Stimulated activated CD8-positive, alpha-beta memory T cell treated with anti-CD3 and anti-CD28 coated beads, Interleukin-2, amount 100 ng/mL, for 48 hours (primary cell): Measurements from ENCODE around the gene UHRF1.
"Not testable (repeated sequence)": the region's sequence is repeated elsewhere in the genome, so short reads cannot be mapped to it uniquely, and the experiment has no call there.

Source experiments
- DNase-seq, 2 donors: peaks; one replicate each; pipeline ENCODE4 v3.0.0-alpha.2; 2020; ENCODE audit warnings: low read depth in 2 of 2

UHRF1 gene

DNA sequence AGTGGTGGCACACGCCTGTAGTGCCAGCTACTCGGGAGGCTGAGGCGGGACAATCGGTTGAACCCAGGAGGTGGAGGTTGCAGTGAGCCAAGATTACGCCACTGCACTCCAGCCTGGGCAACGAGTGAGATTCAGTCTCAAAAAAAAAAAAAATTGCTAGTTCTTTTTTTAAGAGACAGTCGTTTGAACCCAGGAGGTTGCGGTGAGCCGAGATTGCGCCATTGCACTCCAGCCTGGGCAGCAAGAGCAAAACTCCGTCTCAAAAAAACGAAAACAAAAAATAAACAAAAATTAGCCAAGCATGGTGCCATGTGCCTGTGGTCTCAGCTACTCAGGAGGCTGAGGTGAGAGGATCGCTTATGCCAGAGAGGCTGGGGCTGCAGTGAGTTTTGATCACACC is 8.4 kb upstream of the UHRF1 start:
- not testable (repeated sequence) for DNase-seq

DNA sequence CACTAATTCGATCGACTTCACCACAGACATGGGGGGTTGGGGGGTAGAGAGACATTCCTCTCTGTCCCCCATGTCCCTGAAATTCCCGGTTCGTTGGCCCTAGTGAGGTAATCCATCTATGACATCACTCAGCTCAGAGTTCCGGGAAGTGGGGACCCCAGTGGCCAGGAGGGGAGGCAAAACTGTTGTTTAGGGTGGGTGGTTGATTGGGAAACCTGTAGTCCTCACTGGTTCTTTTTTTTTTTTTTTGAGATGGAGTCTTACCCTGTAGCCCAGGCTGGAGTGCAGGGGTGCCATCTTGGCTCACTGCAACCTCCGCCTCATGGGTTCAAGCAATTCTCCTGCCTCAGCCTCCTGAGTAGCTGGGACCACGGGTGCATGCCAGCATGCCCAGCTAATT is 6.5 kb upstream of the UHRF1 start, which contains the start of gene ARRDC5:
Gene ARRDC5 (minus strand): TSS at position 101 of the 400 bp plus-strand sequence. CDS start 71 bp downstream, at position 30.
- DNase-seq: no peak

DNA sequence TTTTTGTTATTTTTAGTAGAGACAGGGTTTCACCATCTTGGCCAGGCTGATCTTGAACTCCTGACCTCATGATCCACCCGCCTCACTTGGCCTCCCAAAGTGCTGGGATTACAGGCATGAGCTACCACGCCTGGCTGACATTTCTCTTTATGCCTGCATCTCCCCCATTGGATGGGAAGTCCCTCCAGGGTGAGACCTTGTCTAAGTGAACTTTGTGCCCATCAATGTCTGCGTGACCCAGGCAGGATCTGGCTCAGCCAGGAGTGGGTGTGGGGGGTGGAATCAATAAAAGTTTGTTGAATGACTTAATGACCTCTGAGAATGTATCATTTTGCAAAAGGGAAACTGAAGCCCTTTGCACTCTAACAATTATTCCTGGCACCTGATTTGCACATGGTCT is 4.8 kb upstream of the UHRF1 start:
- DNase-seq: no peak

DNA sequence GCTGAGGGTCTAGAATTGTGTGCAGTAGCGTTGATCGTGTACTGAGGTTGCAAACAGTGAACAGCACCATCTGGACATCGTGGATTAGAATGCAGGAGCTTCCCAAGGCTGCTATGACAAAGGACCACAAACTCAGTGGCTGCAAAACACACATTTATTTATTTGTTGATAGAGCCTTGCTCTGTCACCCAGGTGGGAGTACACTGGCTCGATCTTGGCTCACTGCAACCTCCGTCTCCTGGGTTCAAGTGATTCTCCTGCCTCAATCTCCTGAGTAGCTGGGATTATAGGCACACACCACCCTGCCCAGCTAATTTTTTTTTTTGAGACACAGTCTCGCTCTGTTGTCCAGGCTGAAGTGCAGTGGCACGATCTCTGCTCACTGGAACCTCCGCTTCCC is 2.3 kb upstream of the UHRF1 start:
- DNase-seq: no peak

DNA sequence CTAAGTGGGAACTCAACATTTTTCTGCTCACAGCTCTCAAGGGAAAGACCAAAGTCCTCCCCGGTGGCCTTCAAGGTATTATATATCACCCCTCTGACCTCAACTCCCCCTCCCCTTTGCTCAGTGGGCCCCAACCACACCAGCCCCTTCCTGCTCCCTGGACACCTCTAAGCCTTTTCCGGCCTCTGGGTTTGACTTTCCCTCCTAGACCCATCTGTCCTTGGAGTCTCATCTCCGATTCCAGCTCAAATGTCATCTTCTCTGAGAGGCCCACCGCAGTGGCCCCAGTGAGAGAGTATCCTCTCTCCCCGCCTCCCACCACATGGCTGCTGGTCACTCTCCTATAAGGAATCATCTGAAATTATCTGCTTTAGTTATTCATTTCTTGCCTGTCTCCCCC is 941 bp upstream of the UHRF1 start:
- DNase-seq: no peak

DNA sequence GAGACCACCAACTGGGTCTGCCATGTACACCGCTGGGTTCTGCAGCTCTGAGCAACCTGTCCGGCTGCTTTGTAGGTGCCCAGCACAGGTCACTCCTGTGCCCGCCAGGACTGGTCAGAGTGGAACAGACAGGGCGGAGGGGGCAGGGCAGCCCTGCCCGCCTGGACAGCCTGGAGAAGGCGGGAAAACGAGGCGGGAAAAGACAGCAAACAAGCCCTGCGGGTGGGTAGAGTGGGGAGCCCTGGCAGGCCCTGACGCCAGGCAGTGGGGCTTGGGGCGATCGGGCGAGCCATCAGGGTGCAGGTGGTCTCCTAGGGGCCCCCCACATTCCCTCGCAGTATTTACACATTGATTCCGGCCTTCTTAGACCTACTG is 533 bp upstream of the UHRF1 start:
- no peak for DNase-seq

DNA sequence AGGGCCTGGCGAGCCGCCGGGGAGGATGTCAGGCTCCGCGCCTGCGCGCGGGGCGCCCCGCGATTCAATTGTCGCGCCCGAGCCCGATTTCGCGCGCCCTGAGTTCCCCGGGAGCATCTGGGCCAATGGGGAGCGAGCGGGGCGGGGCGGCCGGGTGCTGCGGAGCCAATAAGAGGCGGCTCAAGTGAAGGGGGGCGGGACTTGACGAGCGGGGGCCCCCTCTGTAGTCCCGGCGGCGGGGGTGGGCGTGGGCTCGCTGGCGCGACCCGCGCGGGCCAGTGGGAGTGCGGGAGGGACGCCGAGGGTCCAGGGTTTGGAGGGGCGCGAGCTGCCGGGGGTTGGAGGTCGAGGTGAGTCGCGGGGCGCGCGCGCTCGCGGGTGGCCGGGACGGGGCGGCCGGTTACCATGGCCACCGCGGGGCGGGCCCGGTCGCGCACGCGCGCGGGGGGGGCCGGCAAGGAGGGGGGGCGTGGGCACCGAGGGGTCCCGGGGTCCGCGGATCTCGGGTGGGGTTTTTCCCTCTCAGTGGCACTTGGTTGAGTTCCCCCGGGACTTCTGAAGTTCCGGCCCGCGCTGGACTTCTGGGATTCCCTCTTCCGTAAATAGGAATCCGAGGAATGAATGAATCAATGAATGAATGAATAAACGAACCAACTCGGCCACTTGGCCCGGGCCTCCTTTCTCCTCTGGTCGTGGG is 744 bp downstream of the UHRF1 start:
- peak; percentile 93 to 96 for DNase-seq

DNA sequence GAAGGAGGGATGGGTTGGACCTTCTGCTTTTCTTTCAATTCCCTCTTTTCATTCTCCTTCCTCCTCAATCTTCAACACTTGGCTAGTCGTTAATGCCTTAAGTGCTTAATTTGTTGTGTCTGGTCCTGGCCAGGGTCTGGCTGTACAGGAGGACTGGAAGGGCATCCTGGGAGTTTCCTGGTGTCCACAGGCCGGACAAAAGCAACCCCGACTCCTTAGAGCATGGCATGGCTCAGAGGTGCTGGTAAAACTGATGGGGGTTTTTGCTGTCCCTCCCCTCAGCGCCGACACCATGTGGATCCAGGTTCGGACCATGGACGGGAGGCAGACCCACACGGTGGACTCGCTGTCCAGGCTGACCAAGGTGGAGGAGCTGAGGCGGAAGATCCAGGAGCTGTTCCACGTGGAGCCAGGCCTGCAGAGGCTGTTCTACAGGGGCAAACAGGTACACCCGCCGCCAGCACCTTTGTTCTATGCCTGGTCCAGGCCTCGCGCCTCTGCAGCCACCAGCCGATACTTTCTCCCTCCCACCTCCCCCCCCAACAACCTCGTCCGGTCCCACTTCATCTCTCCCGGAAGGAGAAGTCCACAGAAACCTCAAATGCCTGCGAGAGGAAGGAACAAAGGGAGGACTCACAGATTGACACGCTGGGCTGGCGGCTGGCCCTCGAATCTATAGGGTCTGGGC is 1.4 kb downstream of the UHRF1 start:
- DNase-seq: no peak

DNA sequence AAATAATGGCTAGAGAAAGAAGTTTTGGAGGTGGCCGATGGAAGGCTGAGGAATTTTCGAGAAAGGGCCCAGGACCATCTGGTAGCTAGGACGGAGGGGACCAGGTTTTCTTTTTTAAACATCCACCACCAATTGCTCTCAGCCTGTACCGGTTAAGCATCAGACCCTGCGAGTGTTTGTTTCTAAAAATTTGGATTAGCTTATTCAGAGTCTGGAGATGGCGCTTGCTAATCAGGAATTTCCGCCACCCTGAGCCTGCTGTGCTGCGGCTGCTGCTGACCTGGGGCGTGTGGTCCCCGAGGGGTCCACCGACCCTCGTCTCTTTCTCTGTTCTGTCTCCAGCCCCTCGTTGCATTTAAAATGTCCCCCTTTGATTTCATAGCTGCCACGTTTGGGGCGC is 2.0 kb downstream of the UHRF1 start:
- no peak for DNase-seq

DNA sequence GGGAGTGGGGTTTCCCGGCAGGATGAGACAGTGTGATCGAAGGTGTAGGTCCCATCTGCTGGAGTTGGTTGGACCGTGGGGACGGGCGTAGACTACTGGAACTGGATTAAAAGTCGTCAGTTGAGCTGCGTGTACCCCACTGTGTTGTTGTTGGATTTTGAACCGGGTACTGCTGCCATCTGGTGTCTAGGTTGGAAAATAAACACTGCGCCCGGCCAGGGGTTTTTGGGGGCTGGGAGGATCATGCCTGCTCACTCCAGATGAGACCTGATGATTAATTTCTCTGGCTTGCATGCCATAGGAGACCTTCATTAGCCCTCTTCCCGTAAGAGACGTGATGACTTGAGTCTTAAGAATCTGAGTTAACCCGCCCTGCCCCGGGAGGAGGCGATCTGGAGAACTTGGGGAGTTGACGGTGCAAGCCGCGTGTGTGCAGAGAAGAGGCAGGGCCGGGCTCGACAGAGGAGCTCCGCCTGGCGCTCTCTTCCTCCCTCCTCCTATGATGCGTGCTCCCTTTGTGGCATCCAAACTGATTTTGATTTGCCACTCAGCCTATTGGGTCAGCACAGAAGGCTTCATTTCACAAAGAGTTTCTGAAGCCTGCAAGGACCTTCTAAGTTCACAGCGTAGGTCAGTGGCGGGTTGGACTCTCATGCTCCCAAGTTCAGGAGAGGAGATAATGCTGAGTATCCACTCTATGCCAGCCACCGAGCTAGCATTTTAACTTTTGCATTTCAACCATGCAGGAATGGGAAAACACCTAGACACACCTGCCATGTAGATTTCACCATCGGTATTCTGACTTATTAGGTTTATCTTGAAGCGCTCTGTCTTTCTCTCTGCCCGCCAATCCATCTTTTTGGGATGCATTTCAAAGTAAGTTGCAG is 2.7 kb downstream of the UHRF1 start:
- DNase-seq: peak in 1 of 2 donors; percentile 65

DNA sequence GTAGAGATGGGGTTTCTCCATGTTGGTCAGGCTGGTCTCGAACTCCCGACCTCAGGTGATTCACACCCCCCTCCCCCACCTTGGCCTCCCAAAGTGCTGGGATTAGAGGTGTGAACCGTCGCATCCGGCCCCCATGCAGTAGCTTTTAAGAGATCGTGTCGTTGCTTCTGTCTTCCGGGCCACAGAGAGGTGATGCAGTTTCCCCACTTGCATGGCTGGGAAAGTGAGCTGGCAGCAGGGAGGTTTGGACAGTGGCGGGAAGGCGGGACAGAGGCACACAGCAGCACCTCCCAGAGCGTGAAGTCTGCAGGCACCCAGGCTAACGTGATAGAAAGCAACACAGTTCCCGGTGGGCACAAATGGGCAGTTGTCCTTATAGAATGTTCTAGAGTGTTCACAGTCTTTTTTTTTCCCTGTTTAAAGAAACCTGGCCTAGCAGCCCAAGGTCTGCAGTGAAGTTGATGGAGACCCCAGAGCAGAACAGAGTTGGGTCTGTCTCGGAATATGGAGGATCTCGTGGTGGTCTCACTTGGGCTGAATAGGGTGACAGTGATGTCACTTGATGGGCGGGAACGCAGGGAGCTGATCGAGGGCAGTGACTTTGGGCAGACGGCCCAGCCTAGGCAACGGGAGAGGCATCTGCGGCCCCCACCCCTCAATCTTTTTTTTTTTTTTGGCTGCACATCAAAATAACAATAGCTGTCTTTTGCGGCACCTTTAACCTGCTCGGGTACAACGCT is 4.9 kb downstream of the UHRF1 start:
- DNase-seq: no peak

DNA sequence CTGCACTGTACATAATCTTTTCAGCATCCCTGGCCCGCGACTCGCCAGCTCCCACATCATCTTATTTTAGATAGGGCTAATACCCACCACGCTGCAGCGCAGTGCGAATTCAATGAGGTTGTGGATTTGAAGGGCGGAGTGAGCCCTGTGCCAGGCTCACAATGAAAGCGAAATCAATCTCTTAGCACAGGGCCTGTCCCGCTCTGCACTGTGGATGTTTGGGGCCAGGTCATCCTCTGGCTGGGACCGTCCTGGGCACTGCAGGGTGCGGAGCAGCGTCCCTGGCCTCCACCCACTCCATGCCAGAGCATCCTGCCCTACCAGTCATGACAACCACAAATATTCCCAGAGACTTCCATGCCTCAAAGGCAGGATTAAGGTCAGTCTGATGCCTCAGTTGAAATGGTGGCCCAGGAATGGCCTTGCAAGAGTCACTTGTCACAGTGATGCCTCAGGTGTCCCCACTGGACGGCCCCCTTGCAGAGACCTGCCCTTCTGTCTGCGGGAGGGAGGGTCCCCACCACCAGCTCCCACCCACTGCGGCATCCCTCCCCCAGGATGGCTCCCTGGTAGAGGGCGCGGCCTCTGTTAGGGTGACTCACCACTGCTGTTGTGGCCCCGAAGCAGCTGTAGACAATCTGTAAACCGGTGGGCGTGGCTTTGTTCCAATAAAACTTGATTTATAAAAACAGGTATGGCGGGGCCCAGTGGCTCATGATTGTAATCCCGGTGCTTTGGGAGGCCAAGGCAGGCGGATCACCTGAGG is 5.6 kb downstream of the UHRF1 start:
- peak; percentile 54 to 62 for DNase-seq

DNA sequence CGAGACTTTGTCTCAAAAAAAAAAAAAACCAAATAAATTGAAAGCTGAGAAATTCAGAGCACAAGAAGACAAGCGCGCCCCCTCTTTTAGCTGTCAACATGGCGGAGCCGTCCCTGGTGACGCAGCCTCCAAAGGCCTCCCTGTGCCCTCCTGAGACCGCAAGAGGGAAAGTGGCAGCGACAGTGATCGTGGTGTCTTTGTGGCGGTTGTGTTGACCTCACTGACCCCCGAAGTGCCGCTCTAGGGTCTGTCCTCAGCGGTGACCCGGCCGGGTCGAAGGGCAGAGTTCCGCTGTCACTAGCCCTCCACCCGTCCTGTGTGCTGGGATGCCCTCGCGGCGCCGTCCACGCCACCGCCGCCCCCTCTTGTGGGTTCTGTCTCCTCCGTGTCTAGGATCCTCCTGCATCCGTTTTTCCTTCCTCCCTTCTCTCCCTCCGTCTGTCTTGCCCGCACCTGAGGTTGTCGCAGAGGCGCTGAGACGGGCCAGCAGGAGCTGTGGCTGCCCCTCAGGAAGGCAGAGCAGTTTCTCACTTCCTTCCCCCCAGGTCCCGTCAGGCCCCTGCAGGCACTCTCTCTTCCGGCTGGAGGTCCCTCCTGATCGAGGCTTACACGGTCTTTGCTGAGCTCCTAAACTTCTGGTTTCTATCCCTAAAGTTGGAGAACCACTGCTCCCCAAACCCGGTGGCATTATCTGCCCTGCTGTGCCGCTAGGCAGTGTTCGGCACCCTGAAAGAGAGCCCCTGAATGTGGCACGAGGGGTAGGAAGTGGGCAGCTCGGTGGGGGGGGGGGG is 7.2 kb downstream of the UHRF1 start:
- no peak for DNase-seq

DNA sequence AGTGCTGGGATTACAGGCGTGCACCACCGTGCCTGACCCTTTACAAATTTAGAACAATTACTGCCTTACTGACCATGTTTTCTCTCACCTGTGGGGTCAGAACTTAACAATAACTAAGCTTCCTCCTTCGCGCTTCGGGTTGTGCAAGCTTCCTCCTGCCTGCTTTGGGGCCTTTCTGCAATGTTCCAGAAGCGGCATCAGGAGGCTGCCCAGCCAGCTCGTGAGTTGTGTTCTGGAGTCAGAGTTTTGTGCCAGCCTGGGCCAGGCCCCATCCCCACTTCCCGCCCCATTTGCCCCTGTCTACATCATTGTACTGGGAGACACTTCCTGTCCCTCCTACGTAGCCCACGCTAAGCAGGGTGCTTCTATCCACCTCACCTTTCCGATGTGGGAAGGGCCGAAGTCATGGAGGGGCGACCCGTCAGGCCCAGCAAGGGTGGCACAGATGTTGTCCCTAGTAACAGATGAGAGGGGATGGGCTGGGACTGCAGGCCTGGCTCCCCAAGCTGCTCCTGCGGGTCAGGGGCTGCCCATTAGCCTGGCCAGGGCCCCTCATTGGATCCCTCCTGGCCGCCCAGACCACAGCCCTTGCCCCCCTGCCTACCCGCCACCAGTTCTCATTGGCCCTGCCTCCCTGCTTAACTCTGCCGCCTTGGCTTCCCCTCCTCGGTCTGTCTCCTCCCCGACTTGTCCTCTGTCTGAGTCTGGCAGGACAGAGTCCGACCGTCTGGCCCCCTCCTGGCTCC is 13.4 kb downstream of the UHRF1 start:
- no peak for DNase-seq

DNA sequence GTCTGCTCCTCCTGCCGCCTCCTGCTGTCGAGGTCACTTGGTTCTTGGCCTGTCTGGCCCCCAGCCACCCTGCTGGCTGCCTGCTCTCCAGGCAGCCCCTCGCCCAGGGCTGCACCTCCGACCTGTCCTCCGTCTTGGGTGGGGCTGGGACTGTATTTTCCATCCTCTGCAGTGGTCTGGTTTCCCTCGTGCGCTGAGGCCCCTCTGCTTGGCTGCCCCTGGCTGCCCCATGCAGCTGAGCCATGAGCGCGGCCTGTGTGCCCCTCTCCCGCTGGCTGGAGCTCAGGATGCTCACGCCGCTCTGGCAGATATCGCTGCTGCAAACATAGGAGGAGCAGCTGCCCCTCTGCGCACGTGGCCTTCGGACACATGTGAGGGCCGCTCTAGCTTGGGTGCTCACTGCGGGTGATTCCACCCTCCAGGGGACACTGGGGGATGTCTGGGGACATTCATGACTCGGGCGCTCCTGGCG is 14.0 kb downstream of the UHRF1 start:
- no peak for DNase-seq

DNA sequence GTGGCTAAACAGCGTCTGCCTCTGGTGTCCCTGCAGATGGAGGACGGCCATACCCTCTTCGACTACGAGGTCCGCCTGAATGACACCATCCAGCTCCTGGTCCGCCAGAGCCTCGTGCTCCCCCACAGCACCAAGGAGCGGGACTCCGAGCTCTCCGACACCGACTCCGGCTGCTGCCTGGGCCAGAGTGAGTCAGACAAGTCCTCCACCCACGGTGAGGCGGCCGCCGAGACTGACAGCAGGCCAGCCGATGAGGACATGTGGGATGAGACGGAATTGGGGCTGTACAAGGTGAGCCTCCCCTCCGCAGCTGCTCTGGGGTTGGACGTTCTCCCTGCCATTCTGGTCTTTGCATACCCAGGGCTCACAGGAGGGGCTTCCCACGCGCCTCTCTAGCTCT is 19.9 kb downstream of the UHRF1 start:
- no peak for DNase-seq

DNA sequence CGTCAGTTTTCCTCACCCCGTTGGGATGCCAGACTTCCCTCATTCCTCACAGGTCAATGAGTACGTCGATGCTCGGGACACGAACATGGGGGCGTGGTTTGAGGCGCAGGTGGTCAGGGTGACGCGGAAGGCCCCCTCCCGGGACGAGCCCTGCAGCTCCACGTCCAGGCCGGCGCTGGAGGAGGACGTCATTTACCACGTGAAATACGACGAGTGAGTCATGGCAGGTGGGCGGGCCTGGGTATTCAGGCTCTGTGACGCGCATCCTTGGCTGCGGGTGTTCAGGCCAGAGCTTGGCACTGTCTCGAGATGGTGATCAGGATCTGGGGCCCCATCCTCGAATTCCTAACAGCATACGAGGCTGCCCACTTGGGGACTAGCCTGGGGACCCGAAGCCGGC is 21.4 kb downstream of the UHRF1 start:
- no peak for DNase-seq

DNA sequence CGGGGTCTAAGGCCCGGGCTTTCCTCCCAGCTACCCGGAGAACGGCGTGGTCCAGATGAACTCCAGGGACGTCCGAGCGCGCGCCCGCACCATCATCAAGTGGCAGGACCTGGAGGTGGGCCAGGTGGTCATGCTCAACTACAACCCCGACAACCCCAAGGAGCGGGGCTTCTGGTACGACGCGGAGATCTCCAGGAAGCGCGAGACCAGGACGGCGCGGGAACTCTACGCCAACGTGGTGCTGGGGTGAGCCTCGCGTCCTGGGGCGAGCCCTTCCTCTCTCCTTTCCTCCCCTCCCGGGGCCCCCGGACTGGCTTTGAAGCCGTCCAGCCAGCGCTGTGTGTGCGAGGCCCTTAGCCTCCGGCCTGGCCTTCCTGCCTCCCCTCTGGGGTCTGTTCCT is 23.4 kb downstream of the UHRF1 start:
- DNase-seq: no peak

DNA sequence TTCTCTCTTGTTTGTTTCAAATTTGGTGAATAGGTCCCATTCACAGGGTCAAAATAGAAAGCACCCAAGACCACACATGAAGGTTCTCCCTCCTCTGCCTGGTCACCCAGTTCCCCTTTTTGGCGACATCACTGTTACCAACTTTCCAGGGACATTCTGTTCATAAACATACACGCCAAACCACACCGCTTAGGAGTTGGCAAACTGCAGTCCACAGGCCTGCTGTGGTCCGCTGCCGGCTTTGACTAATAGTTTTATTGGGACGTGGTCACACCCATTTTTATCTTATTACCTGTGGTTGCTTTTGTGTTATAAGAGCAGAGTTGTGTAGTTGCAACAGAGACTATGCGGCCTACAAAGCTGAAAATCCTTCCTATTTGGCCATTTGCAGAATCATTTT is 24.2 kb downstream of the UHRF1 start:
- no peak for DNase-seq
